ENCODE measurements around the gene KRTAP24-1.

Gene KRTAP24-1

GRCh38 chr21:30282850-30283249 is at the start of gene KRTAP24-1:
KRTAP24-1 (minus strand) TSS chr21:30282950; CDS start chr21:30282932, 18 bp downstream.
- H3K27ac ChIP-seq = no peak within 1 kb of the TSS
- no peak for DNase-seq (ENCODE audit: low read depth, low spot score)

GRCh38 chr21:30329203-30329875 is 46.6 kb upstream of the KRTAP24-1 start:
- H3K27ac ChIP-seq = peak overlapping the region; percentile 8
- DNase-seq (ENCODE audit: low read depth, low spot score) = no peak

GRCh38 chr21:30326390-30326789 is 43.6 kb upstream of the KRTAP24-1 start:
- DNase-seq (ENCODE audit: low read depth, low spot score) = no peak
- H3K27ac ChIP-seq = no peak overlapping the region

GRCh38 chr21:30320215-30320614 is 37.5 kb upstream of the KRTAP24-1 start, which contains the start of gene KRTAP26-1:
KRTAP26-1 (minus strand) TSS chr21:30320315; CDS start chr21:30320035, 280 bp downstream.
- no peak for DNase-seq (ENCODE audit: low read depth, low spot score)
- no peak within 1 kb of the TSS for H3K27ac ChIP-seq

- H3K27ac ChIP-seq = no peak overlapping the region
- no peak for DNase-seq (ENCODE audit: low read depth, low spot score)
Measured at GRCh38 chr21:30315701-30316100, 33.0 kb upstream of the KRTAP24-1 start.

GRCh38 chr21:30306884-30307283 is 24.1 kb upstream of the KRTAP24-1 start:
- H3K27ac ChIP-seq = no peak overlapping the region
- DNase-seq (ENCODE audit: low read depth, low spot score) = no peak

- DNase-seq (ENCODE audit: low read depth, low spot score) = no peak
- no peak overlapping the region for H3K27ac ChIP-seq
Measured at GRCh38 chr21:30305136-30305535, 22.4 kb upstream of the KRTAP24-1 start.

- H3K27ac ChIP-seq = no peak within 1 kb of the TSS
- no peak for DNase-seq (ENCODE audit: low read depth, low spot score)
Measured at GRCh38 chr21:30289215-30289614, 6.5 kb upstream of the KRTAP24-1 start, which contains the start of gene KRTAP25-1. KRTAP25-1 (minus strand) TSS chr21:30289514; CDS start chr21:30289490, 24 bp downstream.

- H3K27ac ChIP-seq = no peak overlapping the region
- DNase-seq (ENCODE audit: low read depth, low spot score) = no peak
Measured at GRCh38 chr21:30271611-30272010, 11.1 kb downstream of the KRTAP24-1 start.

- DNase-seq (ENCODE audit: low read depth, low spot score) = no peak
- no peak overlapping the region for H3K27ac ChIP-seq
Measured at GRCh38 chr21:30271156-30271555, 11.6 kb downstream of the KRTAP24-1 start.

- no peak for DNase-seq (ENCODE audit: low read depth, low spot score)
- H3K27ac ChIP-seq = no peak overlapping the region
Measured at GRCh38 chr21:30269803-30270530, 12.8 kb downstream of the KRTAP24-1 start.

- H3K27ac ChIP-seq = no peak overlapping the region
- no peak for DNase-seq (ENCODE audit: low read depth, low spot score)
Measured at GRCh38 chr21:30268608-30269197, 14.0 kb downstream of the KRTAP24-1 start.

- no peak for DNase-seq (ENCODE audit: low read depth, low spot score)
- no peak overlapping the region for H3K27ac ChIP-seq
Measured at GRCh38 chr21:30257773-30258172, 25.0 kb downstream of the KRTAP24-1 start.

- H3K27ac ChIP-seq = no peak overlapping the region
- peak; percentile 73 for DNase-seq (ENCODE audit: low read depth, low spot score)
Measured at GRCh38 chr21:30256100-30256499, 26.6 kb downstream of the KRTAP24-1 start.

- no peak overlapping the region for H3K27ac ChIP-seq
Measured at GRCh38 chr21:30255679-30256078, 27.1 kb downstream of the KRTAP24-1 start.

GRCh38 chr21:30251781-30252180 is 31.0 kb downstream of the KRTAP24-1 start:
- DNase-seq (ENCODE audit: low read depth, low spot score) = no peak
- no peak overlapping the region for H3K27ac ChIP-seq

More at GRCh38 chr21:30255679-30256078, 27.1 kb downstream of the KRTAP24-1 start:
- no peak for DNase-seq (ENCODE audit: low read depth, low spot score)

GRCh38 chr21:30249936-30250335 is 32.8 kb downstream of the KRTAP24-1 start:
- no peak for DNase-seq (ENCODE audit: low read depth, low spot score)
- no peak overlapping the region for H3K27ac ChIP-seq

GRCh38 chr21:30248844-30249243 is 33.9 kb downstream of the KRTAP24-1 start:
- H3K27ac ChIP-seq = no peak overlapping the region
- no peak for DNase-seq (ENCODE audit: low read depth, low spot score)

- H3K27ac ChIP-seq = no peak overlapping the region
Measured at GRCh38 chr21:30245061-30245460, 37.7 kb downstream of the KRTAP24-1 start.

GRCh38 chr21:30243691-30244090 is 39.1 kb downstream of the KRTAP24-1 start:
- DNase-seq (ENCODE audit: low read depth, low spot score) = no peak
- H3K27ac ChIP-seq = no peak overlapping the region

More at GRCh38 chr21:30245061-30245460, 37.7 kb downstream of the KRTAP24-1 start:
- DNase-seq (ENCODE audit: low read depth, low spot score) = no peak

- no peak overlapping the region for H3K27ac ChIP-seq
Measured at GRCh38 chr21:30240661-30241060, 42.1 kb downstream of the KRTAP24-1 start.

More at GRCh38 chr21:30240661-30241060, 42.1 kb downstream of the KRTAP24-1 start:
- DNase-seq (ENCODE audit: low read depth, low spot score) = no peak
